MCF 10A (cell line): ENCODE data around the gene SNTG2. TPM values are rescaled to one million over a fixed set of nuclear protein-coding genes. Genes with fewer than 3 reads are reported as not detected.

ENCODE experiments used
- BruUV-seq: library from RNA; stranded (reverse); fragments of 400-500 nt; replicated peaks from 2 replicates; lab custom pipeline; 2021; lab: Mats Ljungman, UMichigan
- CTCF ChIA-PET: fragments of 300-600 bp; sonication (Branson Sonifier 250); formaldehyde crosslinking; extraction: SDS; loops from one replicate; lab custom pipeline; 2021; ENCODE audit warnings: antibody characterized with exemption, inconsistent platforms; lab: Yijun Ruan, JAX
- POLR2A ChIA-PET: fragments of 300-600, 350-650 bp; sonication (Branson Sonifier 250); formaldehyde crosslinking; extraction: SDS; loops from one replicate; lab custom pipeline; 2020; ENCODE audit warnings: antibody characterized with exemption, inconsistent platforms; lab: Yijun Ruan, JAX
- DNase-seq: peaks from one replicate; pipeline ENCODE4 v3.0.0-alpha.2; 2018; ENCODE audit not compliant: unreplicated experiment
- H3K27ac Mint-ChIP-seq: one replicate; pipeline ENCODE4 v1.8.0; 2022; ENCODE audit warnings: mild to moderate bottlenecking, low read depth, mixed read lengths; ENCODE audit not compliant: unreplicated experiment
- H3K27me3 Mint-ChIP-seq: one replicate; pipeline ENCODE4 v1.8.0; 2022; ENCODE audit warnings: mixed read lengths; ENCODE audit not compliant: insufficient read depth, unreplicated experiment
- H3K36me3 Mint-ChIP-seq: one replicate; pipeline ENCODE4 v1.8.0; 2022; ENCODE audit warnings: mild to moderate bottlenecking, moderate library complexity, mixed read lengths; ENCODE audit not compliant: insufficient read depth, unreplicated experiment
- H3K4me1 Mint-ChIP-seq: one replicate; pipeline ENCODE4 v1.8.0; 2022; ENCODE audit warnings: mixed read lengths; ENCODE audit not compliant: insufficient read depth, unreplicated experiment
- H3K4me3 Mint-ChIP-seq: one replicate; pipeline ENCODE4 v1.8.0; 2022; ENCODE audit warnings: mild to moderate bottlenecking, moderate library complexity, mixed read lengths; ENCODE audit not compliant: unreplicated experiment
- H3K9me3 Mint-ChIP-seq: one replicate; pipeline ENCODE4 v1.8.0; 2022; ENCODE audit warnings: mixed read lengths; ENCODE audit not compliant: unreplicated experiment
- CTCF ChIP-seq: fragments of 200-600 bp; IDR thresholded peaks from one replicate; pipeline ENCODE4 v1.8.0; 2022; ENCODE audit warnings: antibody characterized with exemption, mild to moderate bottlenecking; ENCODE audit not compliant: unreplicated experiment
- intact Hi-C: fragments of 100-400 bp; cut with micrococcal nuclease; formaldehyde crosslinking; loops from 2 replicates; pipeline ENCODE4 v1.14.1; 2022
- total RNA-seq: library from RNA; stranded (reverse); gene quantifications from 2 replicates; pipeline ENCODE4 v1.2.3, GENCODE V29; 2022

The SNTG2 gene
- total RNA-seq, 1 experiment from 2014 or later: not detected

- Mint-ChIP-seq H3K27me3 (no peaks in the 10 kb centered on the region), H3K4me3 (no peak overlapping the region), H3K9me3 (no peaks in the 10 kb centered on the region), H3K36me3 (no peaks in the 10 kb centered on the region), H3K4me1 (no peaks in the 10 kb centered on the region), H3K27ac (no peak overlapping the region)
- no TSS peak for BruUV-seq
- ChIA-PET CTCF (interaction anchor here (0.7 to 9.8 kb wide), 6 partner anchors 12 to 596 kb away, joined by 3 to 118 read pairs (median 14); no protein-coding TSS in a partner anchor), POLR2A (no interaction called here)
- DNase-seq: no peak
- intact Hi-C loops: no loop called here
- no peak for TF ChIP-seq CTCF
Measured at GRCh38 chr2:955829-956731, 5.4 kb downstream of the SNTG2 start.

GRCh38 chr2:959457-959856, 8.8 kb downstream of the SNTG2 start:
- no peak for TF ChIP-seq CTCF
- Mint-ChIP-seq H3K36me3 (no peaks in the 10 kb centered on the region), H3K9me3 (no peaks in the 10 kb centered on the region), H3K4me3 (no peak overlapping the region), H3K4me1 (no peaks in the 10 kb centered on the region), H3K27ac (no peak overlapping the region), H3K27me3 (no peaks in the 10 kb centered on the region)
- POLR2A ChIA-PET: no interaction called here
- CTCF ChIA-PET: interaction anchor here (1.0 to 9.8 kb wide), 5 partner anchors 244 to 858 kb away, joined by 3 to 118 read pairs (median 6); no protein-coding TSS in a partner anchor
- intact Hi-C loops: no loop called here
- BruUV-seq: no TSS peak
- DNase-seq: no peak

- Mint-ChIP-seq H3K9me3 (no peaks in the 10 kb centered on the region), H3K27ac (no peak overlapping the region), H3K4me1 (no peaks in the 10 kb centered on the region), H3K4me3 (no peak overlapping the region), H3K36me3 (no peaks in the 10 kb centered on the region), H3K27me3 (no peaks in the 10 kb centered on the region)
- TF ChIP-seq CTCF: no peak
- no peak for DNase-seq
- intact Hi-C loops: no loop called here
- POLR2A ChIA-PET: no interaction called here
- BruUV-seq: no TSS peak
- CTCF ChIA-PET: interaction anchor here (1.3 to 9.8 kb wide), 4 partner anchors 245 to 857 kb away, joined by 3 to 118 read pairs (median 55); no protein-coding TSS in a partner anchor
Measured at GRCh38 chr2:960061-960736, 9.6 kb downstream of the SNTG2 start.

- ChIA-PET POLR2A (no interaction called here), CTCF (interaction anchor here (0.6 to 0.9 kb wide), 4 partner anchors 479 to 1718 kb away, joined by 3 read pairs; no protein-coding TSS in a partner anchor)
- no peak for TF ChIP-seq CTCF
- H3K4me3 Mint-ChIP-seq: no peak overlapping the region
- peaks cover 8% of the 10 kb centered on the region for H3K27me3 Mint-ChIP-seq
- no peak for DNase-seq
- no peaks in the 10 kb centered on the region for H3K9me3 Mint-ChIP-seq
- intact Hi-C loops: no loop called here
- H3K27ac Mint-ChIP-seq: no peak overlapping the region
- BruUV-seq: no TSS peak
- H3K4me1 Mint-ChIP-seq: no peaks in the 10 kb centered on the region
- no peaks in the 10 kb centered on the region for H3K36me3 Mint-ChIP-seq
Measured at GRCh38 chr2:961786-962185, 11.1 kb downstream of the SNTG2 start.
